B cell (primary cell): ENCODE measurements around the gene B3GALNT1.

ENCODE experiments used
- EZH2 ChIP-seq: IDR thresholded peaks from 2 replicates; pipeline ENCODE4 v1.6.1; 2012; ENCODE audit warnings: borderline replicate concordance, low read depth, mild to moderate bottlenecking, moderate library complexity, low read length; ENCODE audit not compliant: insufficient read depth, poor library complexity, severe bottlenecking
- TF ChIP-seq, protein P1 (sequence below): fragments of 200-600 bp; IDR thresholded peaks from one replicate; pipeline ENCODE4 v1.8.0; 2022; ENCODE audit warnings: antibody characterized with exemption, mild to moderate bottlenecking

DNA sequence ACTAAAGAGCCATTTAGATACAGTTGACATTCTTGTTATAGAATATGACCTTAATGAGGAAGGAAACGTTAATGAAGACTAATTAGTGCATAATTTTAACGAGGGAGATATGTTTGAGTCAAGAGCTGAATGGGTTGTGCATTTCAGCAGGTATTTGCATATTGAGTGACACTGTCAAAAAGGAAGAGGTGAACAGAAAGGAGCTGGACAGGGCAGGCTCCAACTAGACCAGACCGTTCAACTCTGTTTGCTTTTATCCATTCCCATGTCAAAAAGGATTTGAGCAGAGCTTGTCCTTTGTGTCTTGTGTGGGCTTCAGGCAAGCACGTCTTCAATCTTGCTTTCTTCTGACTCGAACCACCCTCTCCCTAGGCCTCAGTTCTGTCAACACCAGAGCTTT, 40.7 kb downstream of the B3GALNT1 start:
- TF ChIP-seq, protein P1, sequence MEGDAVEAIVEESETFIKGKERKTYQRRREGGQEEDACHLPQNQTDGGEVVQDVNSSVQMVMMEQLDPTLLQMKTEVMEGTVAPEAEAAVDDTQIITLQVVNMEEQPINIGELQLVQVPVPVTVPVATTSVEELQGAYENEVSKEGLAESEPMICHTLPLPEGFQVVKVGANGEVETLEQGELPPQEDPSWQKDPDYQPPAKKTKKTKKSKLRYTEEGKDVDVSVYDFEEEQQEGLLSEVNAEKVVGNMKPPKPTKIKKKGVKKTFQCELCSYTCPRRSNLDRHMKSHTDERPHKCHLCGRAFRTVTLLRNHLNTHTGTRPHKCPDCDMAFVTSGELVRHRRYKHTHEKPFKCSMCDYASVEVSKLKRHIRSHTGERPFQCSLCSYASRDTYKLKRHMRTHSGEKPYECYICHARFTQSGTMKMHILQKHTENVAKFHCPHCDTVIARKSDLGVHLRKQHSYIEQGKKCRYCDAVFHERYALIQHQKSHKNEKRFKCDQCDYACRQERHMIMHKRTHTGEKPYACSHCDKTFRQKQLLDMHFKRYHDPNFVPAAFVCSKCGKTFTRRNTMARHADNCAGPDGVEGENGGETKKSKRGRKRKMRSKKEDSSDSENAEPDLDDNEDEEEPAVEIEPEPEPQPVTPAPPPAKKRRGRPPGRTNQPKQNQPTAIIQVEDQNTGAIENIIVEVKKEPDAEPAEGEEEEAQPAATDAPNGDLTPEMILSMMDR: no peak
- TF ChIP-seq EZH2: no peak
